ENCODE measurements around the gene MAP3K3. TPM values are rescaled to one million over a fixed set of nuclear protein-coding genes. Genes with fewer than 3 reads are reported as not detected.

The MAP3K3 gene
- total RNA-seq, 1 experiment from 2014 or later, result 16.2 TPM

GRCh38 chr17:63679214-63679613 lies 57.0 kb downstream of the MAP3K3 start:
- Histone ChIP-seq H3K9me3 (no peaks in the 10 kb centered on the region), H3K4me1 (no peaks in the 10 kb centered on the region), H3K36me3 (ENCODE audit: control insufficient read depth, insufficient read depth, low read length) (no peaks in the 10 kb centered on the region; the same call in 1 of the 2 replicates), H3K27me3 (replicated peaks; ENCODE audit: control insufficient read depth, insufficient read depth, low read length) (no peaks in the 10 kb centered on the region), H3K4me3 (ENCODE audit: low read depth, low read length) (no peak overlapping the region)
- H3K27ac Mint-ChIP-seq (ENCODE audit: unreplicated experiment), result no peak overlapping the region
- no TSS peak for BruUV-seq (replicated peaks)
- intact Hi-C loops (cut with micrococcal nuclease; ENCODE audit: unreplicated experiment), result no loop called here
- H3K9me3 Mint-ChIP-seq (ENCODE audit: unreplicated experiment), result no peaks in the 10 kb centered on the region
- ChIA-PET POLR2A (no interaction called here), CTCF (interaction anchor here (1.1 kb wide), 1 partner anchor 253 kb away, joined by 6 read pairs; no protein-coding TSS in a partner anchor)
- TF ChIP-seq, protein P1, sequence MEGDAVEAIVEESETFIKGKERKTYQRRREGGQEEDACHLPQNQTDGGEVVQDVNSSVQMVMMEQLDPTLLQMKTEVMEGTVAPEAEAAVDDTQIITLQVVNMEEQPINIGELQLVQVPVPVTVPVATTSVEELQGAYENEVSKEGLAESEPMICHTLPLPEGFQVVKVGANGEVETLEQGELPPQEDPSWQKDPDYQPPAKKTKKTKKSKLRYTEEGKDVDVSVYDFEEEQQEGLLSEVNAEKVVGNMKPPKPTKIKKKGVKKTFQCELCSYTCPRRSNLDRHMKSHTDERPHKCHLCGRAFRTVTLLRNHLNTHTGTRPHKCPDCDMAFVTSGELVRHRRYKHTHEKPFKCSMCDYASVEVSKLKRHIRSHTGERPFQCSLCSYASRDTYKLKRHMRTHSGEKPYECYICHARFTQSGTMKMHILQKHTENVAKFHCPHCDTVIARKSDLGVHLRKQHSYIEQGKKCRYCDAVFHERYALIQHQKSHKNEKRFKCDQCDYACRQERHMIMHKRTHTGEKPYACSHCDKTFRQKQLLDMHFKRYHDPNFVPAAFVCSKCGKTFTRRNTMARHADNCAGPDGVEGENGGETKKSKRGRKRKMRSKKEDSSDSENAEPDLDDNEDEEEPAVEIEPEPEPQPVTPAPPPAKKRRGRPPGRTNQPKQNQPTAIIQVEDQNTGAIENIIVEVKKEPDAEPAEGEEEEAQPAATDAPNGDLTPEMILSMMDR (IDR thresholded peaks at IDR 0.05; ENCODE audit: insufficient read depth in 1 of 2, low read depth in 1 of 2, low read length in 1 of 2, severe bottlenecking in 1 of 2, unreplicated experiment in 1 of 2), result peak; percentile 20 to 22
- DNase-seq, result no peak
- peaks cover 3% of the 10 kb centered on the region for H3K36me3 Mint-ChIP-seq (ENCODE audit: insufficient read depth, unreplicated experiment)
- no peaks in the 10 kb centered on the region for H3K27me3 Mint-ChIP-seq (ENCODE audit: insufficient read depth, unreplicated experiment)
- H3K4me1 Mint-ChIP-seq (ENCODE audit: low read depth, unreplicated experiment), result no peaks in the 10 kb centered on the region
- H3K4me3 Mint-ChIP-seq (ENCODE audit: unreplicated experiment), result no peak overlapping the region

- H3K4me1 ChIP-seq, result no peaks in the 10 kb centered on the region
- Mint-ChIP-seq H3K36me3 (ENCODE audit: insufficient read depth, unreplicated experiment) (peaks cover 5% of the 10 kb centered on the region), H3K9me3 (ENCODE audit: unreplicated experiment) (no peaks in the 10 kb centered on the region), H3K27me3 (ENCODE audit: insufficient read depth, unreplicated experiment) (no peaks in the 10 kb centered on the region), H3K4me1 (ENCODE audit: low read depth, unreplicated experiment) (no peaks in the 10 kb centered on the region), H3K27ac (ENCODE audit: unreplicated experiment) (no peak overlapping the region), H3K4me3 (ENCODE audit: unreplicated experiment) (no peak overlapping the region)
- no peak overlapping the region for H3K4me3 ChIP-seq (ENCODE audit: low read depth, low read length)
- no TSS peak for BruUV-seq (replicated peaks)
- intact Hi-C loops (cut with micrococcal nuclease; ENCODE audit: unreplicated experiment), result no loop called here
- no peak for DNase-seq
- no peaks in the 10 kb centered on the region for H3K9me3 ChIP-seq
- ChIA-PET POLR2A (no interaction called here), CTCF (interaction anchor here (0.6 kb wide), 1 partner anchor 36 kb away, joined by 3 read pairs; no protein-coding TSS in a partner anchor)
- TF ChIP-seq, protein P1 (IDR thresholded peaks at IDR 0.05; ENCODE audit: insufficient read depth in 1 of 2, low read depth in 1 of 2, low read length in 1 of 2, severe bottlenecking in 1 of 2, unreplicated experiment in 1 of 2), result no peak
- H3K27me3 ChIP-seq (replicated peaks; ENCODE audit: control insufficient read depth, insufficient read depth, low read length), result no peaks in the 10 kb centered on the region
- H3K36me3 ChIP-seq (ENCODE audit: control insufficient read depth, insufficient read depth, low read length), result no peaks in the 10 kb centered on the region; the same call in 1 of the 2 replicates
Measured at GRCh38 chr17:63680700-63681099, 58.5 kb downstream of the MAP3K3 start.

- Histone ChIP-seq H3K36me3 (ENCODE audit: control insufficient read depth, insufficient read depth, low read length) (no peaks in the 10 kb centered on the region; the same call in 1 of the 2 replicates), H3K27me3 (replicated peaks; ENCODE audit: control insufficient read depth, insufficient read depth, low read length) (no peaks in the 10 kb centered on the region), H3K4me1 (no peaks in the 10 kb centered on the region), H3K9me3 (no peaks in the 10 kb centered on the region), H3K4me3 (ENCODE audit: low read depth, low read length) (no peak overlapping the region)
- DNase-seq, result no peak
- POLR2A ChIA-PET, result interaction anchor here (0.5 kb wide), 1 partner anchor 60 kb away, joined by 9 read pairs; the partner anchor contains the start of gene MAP3K3
- TF ChIP-seq, protein P1 (IDR thresholded peaks at IDR 0.05; ENCODE audit: insufficient read depth in 1 of 2, low read depth in 1 of 2, low read length in 1 of 2, severe bottlenecking in 1 of 2, unreplicated experiment in 1 of 2), result no peak
- H3K36me3 Mint-ChIP-seq (ENCODE audit: insufficient read depth, unreplicated experiment), result peaks cover 5% of the 10 kb centered on the region
- H3K4me3 Mint-ChIP-seq (ENCODE audit: unreplicated experiment), result no peak overlapping the region
- H3K27ac Mint-ChIP-seq (ENCODE audit: unreplicated experiment), result no peak overlapping the region
- no peaks in the 10 kb centered on the region for H3K9me3 Mint-ChIP-seq (ENCODE audit: unreplicated experiment)
- intact Hi-C loops (cut with micrococcal nuclease; ENCODE audit: unreplicated experiment), result no loop called here
- no peaks in the 10 kb centered on the region for H3K27me3 Mint-ChIP-seq (ENCODE audit: insufficient read depth, unreplicated experiment)
- CTCF ChIA-PET, result interaction anchor here (0.6 kb wide), 1 partner anchor 35 kb away, joined by 3 read pairs; no protein-coding TSS in a partner anchor
- no TSS peak for BruUV-seq (replicated peaks)
- H3K4me1 Mint-ChIP-seq (ENCODE audit: low read depth, unreplicated experiment), result no peaks in the 10 kb centered on the region
Measured at GRCh38 chr17:63681530-63681929, 59.3 kb downstream of the MAP3K3 start.

Data from Caco-2 (cell line).